Skeletal muscle tissue (tissue), 4 donors: ENCODE data around the gene CLBA1. TPM values are rescaled to one million over a fixed set of nuclear protein-coding genes. Genes with fewer than 3 reads are reported as not detected.

Source experiments
- H3K27ac ChIP-seq: one replicate; pipeline ENCODE4 v1.7.0; 2013; ENCODE audit warnings: mild to moderate bottlenecking, low read depth, low read length, inconsistent platforms
- H3K27me3 ChIP-seq, 3 donors: one replicate each; pipeline ENCODE4 v1.7.0; 2013; ENCODE audit warnings: low read length in 3 of 3; ENCODE audit not compliant: control insufficient read depth in 3 of 3, insufficient read depth in 3 of 3
- H3K36me3 ChIP-seq, 3 donors: one replicate each; pipeline ENCODE4 v1.7.0; 2013; ENCODE audit warnings: low read length in 3 of 3; ENCODE audit not compliant: control insufficient read depth in 3 of 3, insufficient read depth in 3 of 3
- H3K4me1 ChIP-seq, 3 donors: one replicate each; pipeline ENCODE4 v1.7.0; 2013; ENCODE audit warnings: low read length in 3 of 3, mild to moderate bottlenecking in 3 of 3; ENCODE audit not compliant: control insufficient read depth in 3 of 3, insufficient read depth in 3 of 3
- H3K4me3 ChIP-seq, 3 donors: one replicate each; pipeline ENCODE4 v1.7.0; 2013; ENCODE audit warnings: low read length in 3 of 3
- H3K9ac ChIP-seq, 3 donors: one replicate each; pipeline ENCODE4 v1.7.0; 2013; ENCODE audit warnings: low read length in 3 of 3, mild to moderate bottlenecking in 3 of 3, moderate library complexity in 2 of 3, low read depth in 1 of 3
- H3K9me3 ChIP-seq, 3 donors: one replicate each; pipeline ENCODE4 v1.7.0; 2013; ENCODE audit warnings: low read length in 3 of 3; ENCODE audit not compliant: control insufficient read depth in 3 of 3
- total RNA-seq: library from RNA; depleted of rRNA; stranded (reverse); fragments of >200 nt; gene quantifications from one replicate; pipeline ENCODE4 v1.2.3, GENCODE V29; 2014
- donor health status: Osteomylitis.

CLBA1 gene
- total RNA-seq, 1 donor from 2014 or later = 2.1 TPM

GRCh38 chr14:104980611-104981531 lies 4.7 kb upstream of the CLBA1 start:
- Histone ChIP-seq H3K36me3 (no peaks in the 10 kb centered on the region), H3K27me3 (peaks cover 0 to 12% (median 5%) of the 10 kb centered on the region in 3 donors), H3K9ac (peak overlapping the region in 2 of 3 donors; percentile 25 to 38), H3K27ac (peak overlapping the region; percentile 54), H3K4me3 (no peak overlapping the region), H3K4me1 (peaks cover 25 to 47% (median 36%) of the 10 kb centered on the region in 3 donors), H3K9me3 (no peaks in the 10 kb centered on the region)

GRCh38 chr14:104981699-104982541 lies 3.7 kb upstream of the CLBA1 start:
- peaks cover 0 to 5% (median 5%) of the 10 kb centered on the region in 3 donors for H3K27me3 ChIP-seq
- H3K36me3 ChIP-seq = no peaks in the 10 kb centered on the region
- H3K9me3 ChIP-seq = no peaks in the 10 kb centered on the region
- no peak overlapping the region for H3K4me3 ChIP-seq
- peaks cover 25 to 48% (median 39%) of the 10 kb centered on the region in 3 donors for H3K4me1 ChIP-seq
- H3K9ac ChIP-seq = no peak overlapping the region
- H3K27ac ChIP-seq = no peak overlapping the region

GRCh38 chr14:104982548-104983230 lies 2.9 kb upstream of the CLBA1 start:
- peaks cover 23 to 41% (median 31%) of the 10 kb centered on the region in 3 donors for H3K4me1 ChIP-seq
- H3K27ac ChIP-seq = no peak overlapping the region

GRCh38 chr14:104983231-104983721 lies 2.3 kb upstream of the CLBA1 start:
- Histone ChIP-seq H3K4me3 (no peak overlapping the region), H3K4me1 (peaks cover 21 to 38% (median 28%) of the 10 kb centered on the region in 3 donors), H3K9ac (no peak overlapping the region), H3K27ac (no peak overlapping the region), H3K27me3 (no peaks in the 10 kb centered on the region), H3K9me3 (no peaks in the 10 kb centered on the region), H3K36me3 (no peaks in the 10 kb centered on the region)

More at GRCh38 chr14:104982548-104983230, 2.9 kb upstream of the CLBA1 start:
- Histone ChIP-seq H3K9me3 (no peaks in the 10 kb centered on the region), H3K27me3 (peaks cover 0 to 2% (median 0%) of the 10 kb centered on the region in 3 donors), H3K36me3 (no peaks in the 10 kb centered on the region), H3K4me3 (no peak overlapping the region), H3K9ac (no peak overlapping the region)

GRCh38 chr14:104984056-104984894 lies 1.3 kb upstream of the CLBA1 start:
- no peaks in the 10 kb centered on the region for H3K36me3 ChIP-seq
- H3K4me3 ChIP-seq = no peak overlapping the region
- no peak overlapping the region for H3K27ac ChIP-seq
- H3K9me3 ChIP-seq = no peaks in the 10 kb centered on the region
- no peak overlapping the region for H3K9ac ChIP-seq
- H3K4me1 ChIP-seq = peaks cover 21 to 30% (median 22%) of the 10 kb centered on the region in 3 donors
- H3K27me3 ChIP-seq = no peaks in the 10 kb centered on the region

GRCh38 chr14:104986487-104987164 lies 1.0 kb downstream of the CLBA1 start:
- Histone ChIP-seq H3K9me3 (no peaks in the 10 kb centered on the region), H3K9ac (peak overlapping the region; percentile 68 to 79 (median 72)), H3K36me3 (peaks cover 0 to 2% (median 0%) of the 10 kb centered on the region in 3 donors), H3K4me3 (peak overlapping the region; percentile 59 to 73 (median 72)), H3K27ac (no peak overlapping the region), H3K27me3 (no peaks in the 10 kb centered on the region), H3K4me1 (peaks cover 10 to 14% (median 10%) of the 10 kb centered on the region in 3 donors)

- Histone ChIP-seq H3K27ac (no peak overlapping the region), H3K9ac (no peak overlapping the region), H3K4me3 (no peak overlapping the region), H3K4me1 (peaks cover 10 to 14% (median 10%) of the 10 kb centered on the region in 3 donors), H3K27me3 (no peaks in the 10 kb centered on the region), H3K36me3 (peaks cover 0 to 9% (median 1%) of the 10 kb centered on the region in 3 donors), H3K9me3 (no peaks in the 10 kb centered on the region)
These were observed 3.8 kb downstream of the CLBA1 start for GRCh38 chr14:104989236-104989950.

- Histone ChIP-seq H3K27ac (no peak overlapping the region), H3K9ac (no peak overlapping the region), H3K27me3 (no peaks in the 10 kb centered on the region), H3K36me3 (peaks cover 0 to 9% (median 7%) of the 10 kb centered on the region in 3 donors), H3K4me3 (no peak overlapping the region), H3K9me3 (no peaks in the 10 kb centered on the region), H3K4me1 (peaks cover 10 to 14% (median 10%) of the 10 kb centered on the region in 3 donors)
These were observed 4.3 kb downstream of the CLBA1 start for GRCh38 chr14:104989951-104990303.
